ENCODE data around the gene XIRP1. TPM values are rescaled to one million over a fixed set of nuclear protein-coding genes. Genes with fewer than 3 reads are reported as not detected.
"Not testable (repeated sequence)": the region's sequence is repeated elsewhere in the genome, so short reads cannot be mapped to it uniquely, and the experiment has no call there.

XIRP1 gene
- total RNA-seq, 4 donors from 2014 or later = 0.40 to 6.0 TPM; not detected in 2

GRCh38 chr3:39234651-39235050, 42.3 kb upstream of the XIRP1 start:
- in situ Hi-C loops (cut with MboI; ENCODE audit: low pct_ligation_motif_present in 1 of 4, low pct_unique_long_range_greater_than_20kb in 1 of 4, low sequenced_read_pairs in 3 of 4) = no loop called here
- Histone ChIP-seq H3K9me3 (no peaks in the 10 kb centered on the region), H3K27me3 (peaks cover 17% of the 10 kb centered on the region), H3K36me3 (no peaks in the 10 kb centered on the region), H3K4me1 (no peaks in the 10 kb centered on the region), H3K4me3 (no peak overlapping the region), H3K27ac (no peak overlapping the region)
- DNase-seq = no peak
- intact Hi-C loops (cut with DNase I; ENCODE audit: low total_unique reads) = no loop called here
- 0 to 32% methylated on average over 2 of the region's 2 CpGs for WGBS, 2 donors (ENCODE audit: low coverage in 1 of 2)
- TF ChIP-seq EP300 (IDR thresholded peaks at IDR 0.05; ENCODE audit: low read depth) (no peak), POLR2AphosphoS5 (IDR thresholded peaks at IDR 0.05) (no peak), POLR2A (IDR thresholded peaks at IDR 0.05) (no peak)
- TF ChIP-seq, protein P1, sequence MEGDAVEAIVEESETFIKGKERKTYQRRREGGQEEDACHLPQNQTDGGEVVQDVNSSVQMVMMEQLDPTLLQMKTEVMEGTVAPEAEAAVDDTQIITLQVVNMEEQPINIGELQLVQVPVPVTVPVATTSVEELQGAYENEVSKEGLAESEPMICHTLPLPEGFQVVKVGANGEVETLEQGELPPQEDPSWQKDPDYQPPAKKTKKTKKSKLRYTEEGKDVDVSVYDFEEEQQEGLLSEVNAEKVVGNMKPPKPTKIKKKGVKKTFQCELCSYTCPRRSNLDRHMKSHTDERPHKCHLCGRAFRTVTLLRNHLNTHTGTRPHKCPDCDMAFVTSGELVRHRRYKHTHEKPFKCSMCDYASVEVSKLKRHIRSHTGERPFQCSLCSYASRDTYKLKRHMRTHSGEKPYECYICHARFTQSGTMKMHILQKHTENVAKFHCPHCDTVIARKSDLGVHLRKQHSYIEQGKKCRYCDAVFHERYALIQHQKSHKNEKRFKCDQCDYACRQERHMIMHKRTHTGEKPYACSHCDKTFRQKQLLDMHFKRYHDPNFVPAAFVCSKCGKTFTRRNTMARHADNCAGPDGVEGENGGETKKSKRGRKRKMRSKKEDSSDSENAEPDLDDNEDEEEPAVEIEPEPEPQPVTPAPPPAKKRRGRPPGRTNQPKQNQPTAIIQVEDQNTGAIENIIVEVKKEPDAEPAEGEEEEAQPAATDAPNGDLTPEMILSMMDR (IDR thresholded peaks at IDR 0.05) = no peak

DNA sequence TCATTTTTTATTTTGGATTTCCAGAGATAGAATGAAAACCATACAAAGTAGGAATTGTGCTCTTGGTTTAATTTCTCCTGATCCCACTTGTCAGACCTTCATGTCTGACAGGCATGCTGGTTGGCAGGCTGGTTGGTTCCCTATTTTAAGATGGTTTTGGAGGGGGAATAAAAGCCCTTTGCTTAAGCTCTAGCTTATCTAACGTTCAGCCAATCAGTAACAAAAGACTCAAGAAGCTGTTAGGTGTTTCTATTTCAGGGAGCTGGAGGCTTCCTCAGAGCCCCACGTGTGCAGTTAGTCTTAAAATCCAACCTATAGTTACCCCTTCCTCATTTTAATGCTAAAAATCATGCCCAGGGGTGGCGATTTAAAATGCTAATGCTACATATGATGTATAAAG, 40.5 kb upstream of the XIRP1 start:
- DNase-seq = no peak
- Histone ChIP-seq H3K4me3 (no peak overlapping the region), H3K27me3 (peaks cover 17% of the 10 kb centered on the region), H3K9me3 (no peaks in the 10 kb centered on the region), H3K36me3 (no peaks in the 10 kb centered on the region), H3K4me1 (no peaks in the 10 kb centered on the region), H3K27ac (no peak overlapping the region)
- intact Hi-C loops (cut with DNase I; ENCODE audit: low total_unique reads) = no loop called here
- in situ Hi-C loops (cut with MboI; ENCODE audit: low pct_ligation_motif_present in 1 of 4, low pct_unique_long_range_greater_than_20kb in 1 of 4, low sequenced_read_pairs in 3 of 4) = no loop called here
- TF ChIP-seq EP300 (IDR thresholded peaks at IDR 0.05; ENCODE audit: low read depth) (no peak), POLR2AphosphoS5 (IDR thresholded peaks at IDR 0.05) (no peak), POLR2A (IDR thresholded peaks at IDR 0.05) (no peak)
- TF ChIP-seq, protein P1 (IDR thresholded peaks at IDR 0.05) = no peak
- WGBS, 2 donors (ENCODE audit: low coverage in 1 of 2) = 43 to 56% methylated on average over 3 of the region's 3 CpGs

GRCh38 chr3:39230453-39230852, 38.1 kb upstream of the XIRP1 start:
- TF ChIP-seq EP300 (IDR thresholded peaks at IDR 0.05; ENCODE audit: low read depth) = no peak
- no peak for TF ChIP-seq POLR2A (IDR thresholded peaks at IDR 0.05)
- TF ChIP-seq POLR2AphosphoS5 (IDR thresholded peaks at IDR 0.05) = no peak
- TF ChIP-seq, protein P1 (IDR thresholded peaks at IDR 0.05) = no peak
- Histone ChIP-seq H3K27ac (no peak overlapping the region), H3K4me3 (no peak overlapping the region), H3K4me1 (peaks cover 0 to 4% (median 0%) of the 10 kb centered on the region in 4 donors), H3K9me3 (no peaks in the 10 kb centered on the region), H3K27me3 (peaks cover 10% of the 10 kb centered on the region), H3K36me3 (no peaks in the 10 kb centered on the region)
- WGBS, 2 donors (ENCODE audit: low coverage in 1 of 2) = 93% methylated on average over 1 of the region's 1 CpG; no CpG with 5 or more reads in 1 of the 2 donors
- no peak for DNase-seq
- intact Hi-C loops (cut with DNase I; ENCODE audit: low total_unique reads) = no loop called here
- in situ Hi-C loops (cut with MboI; ENCODE audit: low pct_ligation_motif_present in 1 of 4, low pct_unique_long_range_greater_than_20kb in 1 of 4, low sequenced_read_pairs in 3 of 4) = no loop called here

DNA sequence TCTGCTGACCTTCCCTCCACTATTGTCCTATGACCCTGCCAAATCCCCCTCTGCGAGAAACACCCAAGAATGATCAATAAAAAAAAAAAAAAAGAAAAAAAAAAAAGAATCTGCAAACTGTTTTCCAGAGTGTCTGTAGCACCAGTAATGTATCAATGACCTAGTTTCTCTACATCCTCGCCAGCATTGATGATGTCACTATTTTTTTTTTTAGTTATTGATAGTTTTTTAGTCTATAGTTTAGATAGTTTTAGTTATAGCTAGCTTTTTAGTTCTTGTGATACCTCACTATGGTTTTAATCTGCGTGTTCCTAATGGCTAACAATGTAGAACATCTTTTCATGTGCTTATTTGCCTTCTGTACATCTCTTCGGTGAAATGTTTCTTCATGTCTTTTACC, 36.1 kb upstream of the XIRP1 start:
- no peak for TF ChIP-seq EP300 (IDR thresholded peaks at IDR 0.05; ENCODE audit: low read depth)
- TF ChIP-seq POLR2A (IDR thresholded peaks at IDR 0.05) = no peak
- TF ChIP-seq, protein P1 (IDR thresholded peaks at IDR 0.05) = no peak
- TF ChIP-seq POLR2AphosphoS5 (IDR thresholded peaks at IDR 0.05) = no peak
- in situ Hi-C loops (cut with MboI; ENCODE audit: low pct_ligation_motif_present in 1 of 4, low pct_unique_long_range_greater_than_20kb in 1 of 4, low sequenced_read_pairs in 3 of 4) (no loop called here), intact Hi-C loops (cut with DNase I; ENCODE audit: low total_unique reads) (no loop called here)
- H3K27ac ChIP-seq = no peak overlapping the region
- H3K27me3 ChIP-seq = peaks cover 6% of the 10 kb centered on the region
- no peaks in the 10 kb centered on the region for H3K9me3 ChIP-seq
- DNase-seq = no peak
- H3K4me1 ChIP-seq = peaks cover 0 to 4% (median 0%) of the 10 kb centered on the region in 4 donors
- H3K36me3 ChIP-seq = no peaks in the 10 kb centered on the region
- H3K4me3 ChIP-seq = no peak overlapping the region
- WGBS, 2 donors (ENCODE audit: low coverage in 1 of 2) = 75 to 89% methylated on average over 3 to 4 of the region's 4 CpGs

GRCh38 chr3:39227596-39227995, 35.2 kb upstream of the XIRP1 start:
- H3K4me3 ChIP-seq; H3K27me3 ChIP-seq; H3K9me3 ChIP-seq; in situ Hi-C loops (cut with MboI; ENCODE audit: low pct_ligation_motif_present in 1 of 4, low pct_unique_long_range_greater_than_20kb in 1 of 4, low sequenced_read_pairs in 3 of 4); H3K27ac ChIP-seq; H3K4me1 ChIP-seq; intact Hi-C loops (cut with DNase I; ENCODE audit: low total_unique reads); DNase-seq; H3K36me3 ChIP-seq: not testable (repeated sequence)
- WGBS, 2 donors (ENCODE audit: low coverage in 1 of 2) = 97% methylated on average over 13 of the region's 32 CpGs; no CpG with 5 or more reads in 1 of the 2 donors
